Smooth muscle cell (in vitro differentiated cells): ENCODE results near the gene KCNQ1. TPM values are rescaled to one million over a fixed set of nuclear protein-coding genes. Genes with fewer than 3 reads are reported as not detected.

Experiments used
- DNase-seq: peaks from one replicate; lab custom pipeline; 2025; ENCODE audit not compliant: unreplicated experiment; lab: John Stamatoyannopoulos, UW
- H2AFZ ChIP-seq: fragments of 200-600 bp; sonication (generic); 2 replicates; pipeline ENCODE4 v1.6.0; 2016; ENCODE audit warnings: antibody characterized with exemption, low read depth, mild to moderate bottlenecking
- H3F3A ChIP-seq: fragments of 200-600 bp; sonication (generic); 2 replicates; pipeline ENCODE4 v1.6.0; 2017; ENCODE audit warnings: antibody characterized with exemption, low read depth
- H3K27ac ChIP-seq: fragments of 200-600 bp; sonication (generic); 2 replicates; pipeline ENCODE4 v1.5.1; 2016; ENCODE audit warnings: low read depth, mild to moderate bottlenecking
- H3K27me3 ChIP-seq: fragments of 200-600 bp; sonication (generic); 2 replicates; pipeline ENCODE4 v1.6.1; 2016; ENCODE audit warnings: low read depth, mild to moderate bottlenecking
- H3K36me3 ChIP-seq: fragments of 200-600 bp; sonication (generic); 2 replicates; pipeline ENCODE4 v1.5.1; 2016; ENCODE audit warnings: low read depth
- H3K4me1 ChIP-seq: fragments of 200-600 bp; sonication (generic); 2 replicates; pipeline ENCODE4 v1.5.1; 2016; ENCODE audit warnings: low read depth
- H3K4me2 ChIP-seq: fragments of 200-600 bp; sonication (generic); 2 replicates; pipeline ENCODE4 v1.6.0; 2016; ENCODE audit warnings: mild to moderate bottlenecking
- H3K4me3 ChIP-seq: fragments of 200-600 bp; sonication (generic); 2 replicates; pipeline ENCODE4 v1.5.1; 2016; ENCODE audit warnings: mild to moderate bottlenecking
- H3K79me2 ChIP-seq: fragments of 200-600 bp; sonication (generic); 2 replicates; pipeline ENCODE4 v1.6.0; 2016; ENCODE audit warnings: low read depth, mild to moderate bottlenecking
- H3K9ac ChIP-seq: fragments of 200-600 bp; sonication (generic); 2 replicates; pipeline ENCODE4 v1.6.0; 2016; ENCODE audit warnings: low read depth
- H3K9me3 ChIP-seq: fragments of 200-600 bp; sonication (generic); replicated peaks from 2 replicates; pipeline ENCODE4 v1.5.1; 2016; ENCODE audit warnings: low read depth
- H4K20me1 ChIP-seq: fragments of 200-600 bp; sonication (generic); 2 replicates; pipeline ENCODE4 v1.6.0; 2016; ENCODE audit warnings: low read depth
- CTCF ChIP-seq: fragments of 200-600 bp; sonication (generic); IDR thresholded peaks from 2 replicates; pipeline ENCODE4 v1.5.1; 2017; ENCODE audit warnings: borderline replicate concordance, mild to moderate bottlenecking, antibody characterized with exemption; ENCODE audit not compliant: insufficient read depth, poor library complexity, severe bottlenecking
- WGBS: methylation state at CpG from one replicate; pipeline ENCODE4 v1.1.7; 2016; ENCODE audit warnings: low lambda C conversion rate; 5-methylcytosine and 5-hydroxymethylcytosine counted together
- polyA plus RNA-seq: library from polyadenylated mRNA; unstranded; fragments of >200 nt; fragmentation: Nextera tagmentation; extraction: Ambion mirVana; gene quantifications from 2 replicates; pipeline ENCODE4 v1.2.1, GENCODE V29; 2016
- total RNA-seq: library from RNA; depleted of rRNA; stranded (reverse); fragments of >200 nt; gene quantifications from 2 replicates; pipeline ENCODE4 v1.2.3, GENCODE V29; 2014

Gene KCNQ1
- total and polyA plus RNA-seq, 2 experiments from 2014 or later = 1.3 to 2.3 TPM

GRCh38 chr11:2755071-2755470, 310.3 kb downstream of the KCNQ1 start:
- Histone ChIP-seq H3F3A (no peaks in the 10 kb centered on the region), H3K4me3 (no peak overlapping the region), H3K9ac (no peak overlapping the region), H3K9me3 (no peaks in the 10 kb centered on the region), H3K79me2 (no peaks in the 10 kb centered on the region), H3K36me3 (no peaks in the 10 kb centered on the region), H3K4me1 (peaks cover 11% of the 10 kb centered on the region), H3K27ac (no peak overlapping the region), H3K27me3 (no peaks in the 10 kb centered on the region), H4K20me1 (no peaks in the 10 kb centered on the region), H2AFZ (no peak overlapping the region), H3K4me2 (no peak overlapping the region)
- no peak for DNase-seq
- TF ChIP-seq CTCF = no peak
- 96% methylated on average over 8 of the region's 8 CpGs for WGBS

GRCh38 chr11:2758751-2759150, 313.9 kb downstream of the KCNQ1 start:
- TF ChIP-seq CTCF = no peak
- H3K79me2 ChIP-seq = no peaks in the 10 kb centered on the region
- H4K20me1 ChIP-seq = no peaks in the 10 kb centered on the region
- WGBS = 93% methylated on average over 14 of the region's 14 CpGs
- no peak overlapping the region for H2AFZ ChIP-seq
- no peaks in the 10 kb centered on the region for H3K9me3 ChIP-seq
- H3K4me3 ChIP-seq = no peak overlapping the region
- H3K4me1 ChIP-seq = no peaks in the 10 kb centered on the region
- H3K9ac ChIP-seq = no peak overlapping the region
- H3K4me2 ChIP-seq = no peak overlapping the region
- H3F3A ChIP-seq = no peaks in the 10 kb centered on the region
- no peak for DNase-seq
- H3K36me3 ChIP-seq = no peaks in the 10 kb centered on the region
- H3K27ac ChIP-seq = no peak overlapping the region
- H3K27me3 ChIP-seq = no peaks in the 10 kb centered on the region

GRCh38 chr11:2759228-2760195, 314.7 kb downstream of the KCNQ1 start:
- H3K4me2 ChIP-seq = no peak overlapping the region
- no peak overlapping the region for H3K4me3 ChIP-seq
- DNase-seq = no peak
- 96% methylated on average over 17 of the region's 17 CpGs for WGBS
- no peak for TF ChIP-seq CTCF
- H2AFZ ChIP-seq = no peak overlapping the region
- H3F3A ChIP-seq = no peaks in the 10 kb centered on the region
- no peaks in the 10 kb centered on the region for H3K4me1 ChIP-seq
- H3K9me3 ChIP-seq = no peaks in the 10 kb centered on the region
- no peak overlapping the region for H3K27ac ChIP-seq
- H3K36me3 ChIP-seq = no peaks in the 10 kb centered on the region
- H3K79me2 ChIP-seq = no peaks in the 10 kb centered on the region
- H3K9ac ChIP-seq = no peak overlapping the region
- no peaks in the 10 kb centered on the region for H3K27me3 ChIP-seq
- no peaks in the 10 kb centered on the region for H4K20me1 ChIP-seq
